GM10266 (cell line): ENCODE results near the gene CFAP77.
"Not testable (repeated sequence)": the region's sequence is repeated elsewhere in the genome, so short reads cannot be mapped to it uniquely, and the experiment has no call there.

Experiments used
- DNase-seq: peaks from one replicate; pipeline ENCODE4 v3.0.0; 2012; ENCODE audit errors: extremely low spot score
- TF ChIP-seq, protein P1 (sequence below): IDR thresholded peaks from 2 replicates; pipeline ENCODE4 v1.5.1; 2012; ENCODE audit warnings: mild to moderate bottlenecking, low read depth; ENCODE audit not compliant: control insufficient read depth, insufficient read depth; ENCODE audit errors: missing control alignments

The CFAP77 gene

DNA sequence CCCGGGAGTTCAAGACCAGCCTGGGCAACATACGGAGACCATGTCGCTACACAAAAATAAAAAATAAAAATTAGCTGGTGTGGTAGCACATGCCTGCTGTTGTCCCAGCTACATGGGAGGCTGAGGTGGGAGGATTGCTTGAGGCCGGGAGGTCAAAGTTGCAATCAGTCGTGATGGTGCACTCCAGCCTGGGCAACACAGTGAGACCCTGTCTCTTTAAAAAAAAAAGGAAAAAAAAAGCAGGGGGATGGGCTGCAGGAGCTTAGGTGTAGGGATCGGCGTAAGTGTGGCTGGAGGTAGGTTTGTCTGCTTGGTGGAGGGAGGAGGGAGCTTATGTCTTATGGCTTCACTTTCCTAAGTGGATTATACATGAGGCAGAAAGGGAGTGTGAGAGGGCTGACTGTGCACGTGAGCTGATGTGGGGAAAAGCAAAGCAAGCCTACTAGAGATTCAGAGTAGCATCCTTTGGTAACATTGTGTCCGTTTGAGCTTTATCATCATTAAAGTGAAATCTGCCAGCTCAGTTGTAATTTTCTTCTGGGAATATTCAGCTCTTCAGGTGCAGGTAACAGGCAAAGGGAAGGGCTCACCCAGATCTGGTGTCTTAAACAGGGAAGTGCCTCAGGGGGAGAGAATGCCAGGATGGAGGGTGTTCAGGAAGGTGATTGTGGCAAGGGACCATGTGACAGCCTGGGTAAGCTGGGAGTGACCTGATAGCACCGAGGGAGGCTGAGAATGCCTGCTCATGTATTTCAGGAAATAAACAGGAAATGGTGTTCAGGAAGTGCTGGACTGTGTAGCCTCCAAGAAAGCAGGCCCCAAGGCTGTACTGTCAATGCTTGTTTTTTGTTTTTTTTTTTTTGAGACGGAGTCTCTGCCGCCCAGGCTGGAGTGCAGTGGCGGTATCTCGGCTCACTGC is 37.6 kb upstream of the CFAP77 start:
- TF ChIP-seq, protein P1, sequence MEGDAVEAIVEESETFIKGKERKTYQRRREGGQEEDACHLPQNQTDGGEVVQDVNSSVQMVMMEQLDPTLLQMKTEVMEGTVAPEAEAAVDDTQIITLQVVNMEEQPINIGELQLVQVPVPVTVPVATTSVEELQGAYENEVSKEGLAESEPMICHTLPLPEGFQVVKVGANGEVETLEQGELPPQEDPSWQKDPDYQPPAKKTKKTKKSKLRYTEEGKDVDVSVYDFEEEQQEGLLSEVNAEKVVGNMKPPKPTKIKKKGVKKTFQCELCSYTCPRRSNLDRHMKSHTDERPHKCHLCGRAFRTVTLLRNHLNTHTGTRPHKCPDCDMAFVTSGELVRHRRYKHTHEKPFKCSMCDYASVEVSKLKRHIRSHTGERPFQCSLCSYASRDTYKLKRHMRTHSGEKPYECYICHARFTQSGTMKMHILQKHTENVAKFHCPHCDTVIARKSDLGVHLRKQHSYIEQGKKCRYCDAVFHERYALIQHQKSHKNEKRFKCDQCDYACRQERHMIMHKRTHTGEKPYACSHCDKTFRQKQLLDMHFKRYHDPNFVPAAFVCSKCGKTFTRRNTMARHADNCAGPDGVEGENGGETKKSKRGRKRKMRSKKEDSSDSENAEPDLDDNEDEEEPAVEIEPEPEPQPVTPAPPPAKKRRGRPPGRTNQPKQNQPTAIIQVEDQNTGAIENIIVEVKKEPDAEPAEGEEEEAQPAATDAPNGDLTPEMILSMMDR = no peak
- DNase-seq = no peak

DNA sequence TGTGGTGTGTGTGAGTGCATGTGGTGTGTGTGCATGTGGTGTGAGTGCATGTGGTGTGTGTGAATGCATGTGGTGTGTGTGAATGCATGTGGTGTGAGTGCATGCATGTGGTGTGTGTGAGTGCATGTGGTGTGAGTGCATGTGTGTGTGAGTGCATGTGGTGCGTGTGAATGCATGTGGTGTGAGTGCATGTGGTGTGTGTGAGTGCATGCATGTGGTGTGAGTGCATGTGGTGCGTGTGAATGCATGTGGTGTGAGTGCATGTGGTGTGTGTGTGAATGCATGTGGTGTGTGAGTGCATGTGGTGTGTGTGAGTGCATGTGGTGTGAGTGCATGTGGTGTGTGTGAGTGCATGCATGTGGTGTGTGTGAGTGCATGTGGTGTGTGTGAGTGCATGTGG is 32.2 kb upstream of the CFAP77 start:
- not testable (repeated sequence) for DNase-seq

DNA sequence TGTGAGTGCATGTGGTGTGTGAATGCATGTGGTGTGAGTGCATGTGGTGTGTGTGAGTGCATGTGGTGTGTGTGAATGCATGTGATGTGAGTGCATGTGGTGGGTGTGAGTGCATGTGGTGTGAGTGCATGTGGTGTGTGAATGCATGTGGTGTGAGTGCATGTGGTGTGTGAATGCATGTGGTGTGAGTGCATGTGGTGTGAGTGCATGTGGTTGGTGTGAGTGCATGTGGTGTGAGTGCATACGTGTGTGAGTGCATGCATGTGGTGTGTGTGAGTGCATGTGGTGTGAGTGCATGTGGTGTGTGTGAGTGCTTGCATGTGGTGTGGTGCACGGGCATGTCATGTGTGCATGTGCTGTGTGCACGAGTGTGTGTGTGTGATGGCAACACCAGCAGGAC is 31.6 kb upstream of the CFAP77 start:
- not testable (repeated sequence) for DNase-seq

DNA sequence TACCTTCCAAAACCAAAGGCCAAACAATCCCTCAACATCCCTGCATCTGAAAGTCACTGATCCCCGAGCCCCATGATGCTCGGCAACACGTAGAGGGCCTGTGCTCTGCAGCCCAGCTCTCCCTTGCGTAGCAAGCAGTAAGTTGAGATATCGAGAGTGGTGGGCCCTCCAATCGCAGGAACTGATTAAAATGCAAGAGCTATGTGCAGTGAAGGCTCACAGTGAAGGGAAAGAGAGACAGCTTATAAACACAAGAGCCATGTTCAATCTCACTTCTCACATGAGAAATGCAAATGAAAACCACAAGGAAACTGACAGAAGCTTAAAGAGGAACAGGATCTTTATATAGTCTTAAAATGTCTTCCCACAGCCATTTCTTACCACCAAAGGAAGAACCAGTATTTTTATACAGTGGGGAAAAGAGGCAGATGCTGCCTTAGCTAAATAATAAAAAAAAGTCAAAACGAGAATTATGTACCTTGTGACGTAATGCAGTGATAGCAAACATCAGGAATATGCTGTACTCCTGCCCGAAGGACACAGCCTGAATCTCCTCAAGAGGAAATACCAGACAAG is 28.0 kb upstream of the CFAP77 start:
- TF ChIP-seq, protein P1 = no peak
- DNase-seq = peak; percentile 69

DNA sequence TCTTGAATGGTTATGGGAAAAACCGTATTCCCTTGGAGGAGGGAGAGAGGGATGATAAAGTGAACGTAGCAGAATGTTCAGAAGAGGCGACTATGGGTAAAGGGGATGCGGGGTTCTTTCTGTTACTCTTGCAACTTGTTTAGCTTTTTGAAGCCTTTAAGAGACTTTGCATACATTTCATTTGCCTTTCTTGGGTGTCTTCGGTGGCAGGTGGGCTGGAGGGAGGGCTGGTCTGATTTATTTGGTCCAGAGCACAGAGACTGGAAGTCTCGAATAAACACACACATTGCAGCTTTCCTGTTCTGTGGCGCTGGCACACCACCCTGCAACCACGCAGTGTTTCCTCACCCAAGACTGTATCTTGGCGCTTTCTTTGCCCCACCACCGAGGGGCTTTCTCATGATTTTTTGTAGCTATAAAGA is 26.5 kb upstream of the CFAP77 start:
- TF ChIP-seq, protein P1 = peak; percentile 25
- DNase-seq = no peak

DNA sequence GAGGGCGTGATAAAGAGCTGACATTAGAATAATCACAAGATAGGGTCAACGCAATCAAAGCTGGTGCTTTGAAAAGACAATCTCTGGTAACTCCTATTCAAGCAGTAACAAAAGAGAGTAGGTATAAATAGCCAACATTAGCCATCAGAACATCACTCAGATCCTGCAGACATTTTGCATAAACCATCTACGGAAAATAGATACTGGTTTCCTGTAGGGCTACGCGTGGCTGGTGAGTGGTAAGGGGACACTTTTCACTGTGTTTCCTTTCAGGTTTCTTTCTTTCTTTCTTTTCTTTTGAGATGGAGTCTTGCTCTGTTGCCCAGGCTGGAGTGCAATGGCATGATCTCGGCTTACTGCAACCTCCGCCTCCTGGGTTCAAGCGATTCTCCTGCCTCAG is 25.6 kb upstream of the CFAP77 start:
- DNase-seq = peak; percentile 63
- TF ChIP-seq, protein P1 = no peak

DNA sequence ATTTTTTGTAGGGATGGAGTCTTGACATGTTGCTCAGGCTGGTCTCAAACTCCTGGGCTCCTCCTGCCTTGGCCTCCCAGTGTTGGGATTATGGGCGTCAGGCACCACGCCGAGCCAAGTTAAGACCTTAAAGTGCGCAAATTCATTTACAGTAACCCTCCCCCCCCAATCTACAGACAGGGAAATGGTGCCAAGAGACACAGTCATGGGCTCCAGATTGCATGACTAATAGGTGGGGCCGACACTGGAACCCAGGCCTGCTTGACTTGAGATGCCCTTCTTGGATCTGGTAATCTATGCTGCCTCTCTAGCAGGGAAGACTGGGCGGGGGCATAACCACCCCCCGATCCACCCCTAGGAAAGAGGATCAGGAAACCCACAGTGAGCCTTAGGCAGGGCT is 22.9 kb upstream of the CFAP77 start:
- TF ChIP-seq, protein P1 = no peak

DNA sequence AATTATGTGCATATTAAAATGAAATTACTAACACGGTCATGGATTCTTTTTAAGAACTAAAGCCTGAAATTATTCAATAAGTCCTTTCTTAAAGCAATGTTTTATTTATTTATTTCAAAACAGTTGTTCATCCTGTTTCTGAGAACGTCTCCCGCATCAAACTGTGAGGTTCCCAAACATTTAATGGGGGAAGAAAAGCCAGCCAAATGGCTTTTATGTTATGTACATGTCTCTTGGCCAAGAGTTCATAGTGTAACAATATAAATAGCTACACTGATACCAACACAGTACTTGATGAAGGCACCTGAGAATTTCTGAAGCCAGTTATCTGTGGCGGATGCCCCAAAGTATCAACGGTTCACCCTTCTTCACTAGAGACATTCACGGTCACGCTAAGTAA is 19.0 kb upstream of the CFAP77 start:
- no peak for DNase-seq

More for the DNA sequence above, 22.9 kb upstream of the CFAP77 start:
- no peak for DNase-seq

More for the DNA sequence above, 19.0 kb upstream of the CFAP77 start:
- TF ChIP-seq, protein P1 = no peak
